Measurements from ENCODE around the gene DUSP7. TPM values are rescaled to one million over a fixed set of nuclear protein-coding genes. Genes with fewer than 3 reads are reported as not detected.
A peak's percentile ranks its signal among the peaks of the same experiment; 100 is the strongest.

Gene DUSP7
- polyA plus RNA-seq, 1 experiment: 17.8 TPM

- no peaks in the 10 kb centered on the region for H3K27me3 ChIP-seq (ENCODE audit: control insufficient read depth, insufficient read depth, low read length)
- H3K27ac ChIP-seq (ENCODE audit: low read depth, low read length): no peak overlapping the region
- ChIA-PET CTCF (interaction anchor here (1.3 kb wide), 1 partner anchor 30 kb away, joined by 7 read pairs; no protein-coding TSS in a partner anchor), POLR2A (interaction anchor here (0.6 to 1.4 kb wide), 3 partner anchors 37 to 130 kb away, joined by 3 to 5 read pairs (median 3); partner anchors contain the start of genes DUSP7 and RPL29)
- H3K9me3 ChIP-seq (ENCODE audit: control insufficient read depth, insufficient read depth, low read length): no peaks in the 10 kb centered on the region
- TF ChIP-seq CTCF (IDR thresholded peaks at IDR 0.05; ENCODE audit: low read depth, low read length): no peak
- DNase-seq (ENCODE audit: low read depth, low spot score): no peak
- H3K4me3 ChIP-seq (ENCODE audit: low read depth, low read length): no peak overlapping the region
These were observed 36.5 kb upstream of the DUSP7 start for GRCh38 chr3:52092891-52093290.

GRCh38 chr3:52092271-52092660 lies 35.9 kb upstream of the DUSP7 start:
- no peak for TF ChIP-seq CTCF (IDR thresholded peaks at IDR 0.05; ENCODE audit: low read depth, low read length)
- Histone ChIP-seq H3K27me3 (ENCODE audit: control insufficient read depth, insufficient read depth, low read length) (no peaks in the 10 kb centered on the region), H3K27ac (ENCODE audit: low read depth, low read length) (peak overlapping the region; percentile 31), H3K9me3 (ENCODE audit: control insufficient read depth, insufficient read depth, low read length) (no peaks in the 10 kb centered on the region), H3K4me3 (ENCODE audit: low read depth, low read length) (no peak overlapping the region)
- CTCF ChIA-PET: interaction anchor here (1.1 to 1.3 kb wide), 2 partner anchors 31 to 52 kb away, joined by 3 to 7 read pairs; no protein-coding TSS in a partner anchor
- POLR2A ChIA-PET: interaction anchor here (1.2 kb wide), 1 partner anchor 109 kb away, joined by 3 read pairs; the partner anchor contains the start of gene ACY1
- DNase-seq (ENCODE audit: low read depth, low spot score): no peak

- peak overlapping the region; percentile 52 for H3K27ac ChIP-seq (ENCODE audit: low read depth, low read length)
- no peaks in the 10 kb centered on the region for H3K9me3 ChIP-seq (ENCODE audit: control insufficient read depth, insufficient read depth, low read length)
- no peaks in the 10 kb centered on the region for H3K27me3 ChIP-seq (ENCODE audit: control insufficient read depth, insufficient read depth, low read length)
- no peak overlapping the region for H3K4me3 ChIP-seq (ENCODE audit: low read depth, low read length)
- TF ChIP-seq CTCF (IDR thresholded peaks at IDR 0.05; ENCODE audit: low read depth, low read length): no peak
- CTCF ChIA-PET: interaction anchor here (0.6 to 1.1 kb wide), 2 partner anchors 35 to 53 kb away, joined by 3 read pairs; no protein-coding TSS in a partner anchor
- no peak for DNase-seq (ENCODE audit: low read depth, low spot score)
- POLR2A ChIA-PET: interaction anchor here (1.2 to 1.7 kb wide), 2 partner anchors 35 to 109 kb away, joined by 3 to 7 read pairs; partner anchors contain the start of genes ACY1 and DUSP7
These were observed 35.4 kb upstream of the DUSP7 start for GRCh38 chr3:52091586-52092270.

- H3K4me3 ChIP-seq (ENCODE audit: low read depth, low read length): no peak overlapping the region
- H3K9me3 ChIP-seq (ENCODE audit: control insufficient read depth, insufficient read depth, low read length): no peaks in the 10 kb centered on the region
- peak overlapping the region; percentile 99 for H3K27ac ChIP-seq (ENCODE audit: low read depth, low read length)
- POLR2A ChIA-PET: interaction anchor here (1.2 to 1.7 kb wide), 2 partner anchors 35 to 108 kb away, joined by 3 to 7 read pairs; partner anchors contain the start of genes ACY1 and DUSP7
- TF ChIP-seq CTCF (IDR thresholded peaks at IDR 0.05; ENCODE audit: low read depth, low read length): no peak
- DNase-seq (ENCODE audit: low read depth, low spot score): no peak
- CTCF ChIA-PET: interaction anchor here (0.6 kb wide), 1 partner anchor 36 kb away, joined by 3 read pairs; no protein-coding TSS in a partner anchor
- H3K27me3 ChIP-seq (ENCODE audit: control insufficient read depth, insufficient read depth, low read length): no peaks in the 10 kb centered on the region
These were observed 34.6 kb upstream of the DUSP7 start for GRCh38 chr3:52090933-52091468.

Measured in AG04450 (cell line).